Glutamatergic neuron (in vitro differentiated cells): Measurements from ENCODE around the gene CCNL1. TPM values are rescaled to one million over a fixed set of nuclear protein-coding genes. Genes with fewer than 3 reads are reported as not detected.
"Not testable (repeated sequence)": the region's sequence is repeated elsewhere in the genome, so short reads cannot be mapped to it uniquely, and the experiment has no call there.

Experiments used
- DNase-seq: peaks from one replicate; pipeline ENCODE4 v3.0.0; 2022
- H3K27ac Mint-ChIP-seq: one replicate; pipeline ENCODE4 v1.8.0; 2020; ENCODE audit warnings: mild to moderate bottlenecking, mixed read lengths, inconsistent platforms; ENCODE audit not compliant: unreplicated experiment
- H3K27me3 Mint-ChIP-seq: one replicate; pipeline ENCODE4 v1.8.0; 2020; ENCODE audit warnings: mild to moderate bottlenecking, moderate library complexity, mixed read lengths, inconsistent platforms; ENCODE audit not compliant: unreplicated experiment
- H3K36me3 Mint-ChIP-seq: one replicate; pipeline ENCODE4 v1.8.0; 2020; ENCODE audit warnings: mild to moderate bottlenecking, mixed read lengths, inconsistent platforms; ENCODE audit not compliant: unreplicated experiment
- H3K4me1 Mint-ChIP-seq: one replicate; pipeline ENCODE4 v1.8.0; 2020; ENCODE audit warnings: mild to moderate bottlenecking, low read depth, mixed read lengths, inconsistent platforms; ENCODE audit not compliant: unreplicated experiment
- H3K4me3 Mint-ChIP-seq: one replicate; pipeline ENCODE4 v1.8.0; 2020; ENCODE audit warnings: mild to moderate bottlenecking, mixed read lengths, inconsistent platforms; ENCODE audit not compliant: unreplicated experiment
- H3K9me3 Mint-ChIP-seq: one replicate; pipeline ENCODE4 v1.8.0; 2020; ENCODE audit warnings: mild to moderate bottlenecking, moderate library complexity, mixed read lengths, inconsistent platforms; ENCODE audit not compliant: unreplicated experiment
- total RNA-seq: library from RNA; stranded (reverse); fragmentation: NEBNext Ultra II Directional; extraction: Animal tissue kit (Norgen Biotek cat#: 25700); gene quantifications from one replicate; pipeline ENCODE4 v1.2.1, GENCODE V29; 2021; ENCODE audit not compliant: unreplicated experiment
- TF ChIP-seq, protein P1 (sequence below): fragments of 200-600 bp; sonication (generic); IDR thresholded peaks from one replicate; pipeline ENCODE4 v1.5.0; 2021; ENCODE audit not compliant: partially characterized antibody, unreplicated experiment

CCNL1 gene
- total RNA-seq, 1 donor from 2014 or later, result 123 TPM

DNA sequence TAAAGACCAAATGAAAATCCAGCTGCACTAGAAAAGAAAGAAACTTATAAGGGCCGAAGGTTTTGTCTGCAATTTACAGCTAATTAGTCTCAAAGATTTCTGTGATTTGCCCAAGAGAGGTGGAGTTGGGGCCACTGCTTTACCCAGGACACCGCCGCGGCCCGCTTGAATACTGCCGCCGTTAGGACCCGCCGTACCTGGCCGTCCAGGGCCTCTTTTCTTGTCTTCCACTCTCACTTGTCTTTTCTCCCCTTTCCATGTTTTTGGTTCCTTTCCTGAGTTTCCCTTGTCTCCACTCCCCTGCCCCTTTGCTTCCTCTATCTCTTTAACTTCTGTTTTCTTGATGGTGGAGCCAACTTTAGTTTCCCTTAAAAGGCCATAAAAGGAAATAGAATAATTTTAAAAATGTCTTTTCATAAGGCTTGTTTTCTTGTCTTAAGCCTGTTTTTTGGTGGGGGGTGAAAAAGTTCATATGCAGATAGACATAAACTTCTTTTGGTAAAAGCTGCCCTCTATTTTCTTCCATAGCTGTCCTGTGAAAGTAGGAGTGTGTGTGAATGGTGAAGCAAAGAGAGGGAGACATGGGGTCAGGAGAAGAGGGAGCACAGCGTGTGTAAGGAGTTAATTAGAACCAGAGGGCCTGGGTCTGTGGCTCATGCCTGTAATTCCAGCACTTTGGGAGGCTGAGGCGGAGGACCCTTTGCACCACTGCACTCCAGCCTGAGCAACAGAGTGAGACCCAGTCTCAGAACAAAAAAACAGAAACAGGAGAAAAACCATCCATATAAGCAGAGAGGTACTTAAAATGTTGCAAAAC, 16.0 kb upstream of the CCNL1 start:
- peaks cover 8% of the 10 kb centered on the region for H3K4me1 Mint-ChIP-seq
- peaks cover 10% of the 10 kb centered on the region for H3K36me3 Mint-ChIP-seq
- TF ChIP-seq, protein P1, sequence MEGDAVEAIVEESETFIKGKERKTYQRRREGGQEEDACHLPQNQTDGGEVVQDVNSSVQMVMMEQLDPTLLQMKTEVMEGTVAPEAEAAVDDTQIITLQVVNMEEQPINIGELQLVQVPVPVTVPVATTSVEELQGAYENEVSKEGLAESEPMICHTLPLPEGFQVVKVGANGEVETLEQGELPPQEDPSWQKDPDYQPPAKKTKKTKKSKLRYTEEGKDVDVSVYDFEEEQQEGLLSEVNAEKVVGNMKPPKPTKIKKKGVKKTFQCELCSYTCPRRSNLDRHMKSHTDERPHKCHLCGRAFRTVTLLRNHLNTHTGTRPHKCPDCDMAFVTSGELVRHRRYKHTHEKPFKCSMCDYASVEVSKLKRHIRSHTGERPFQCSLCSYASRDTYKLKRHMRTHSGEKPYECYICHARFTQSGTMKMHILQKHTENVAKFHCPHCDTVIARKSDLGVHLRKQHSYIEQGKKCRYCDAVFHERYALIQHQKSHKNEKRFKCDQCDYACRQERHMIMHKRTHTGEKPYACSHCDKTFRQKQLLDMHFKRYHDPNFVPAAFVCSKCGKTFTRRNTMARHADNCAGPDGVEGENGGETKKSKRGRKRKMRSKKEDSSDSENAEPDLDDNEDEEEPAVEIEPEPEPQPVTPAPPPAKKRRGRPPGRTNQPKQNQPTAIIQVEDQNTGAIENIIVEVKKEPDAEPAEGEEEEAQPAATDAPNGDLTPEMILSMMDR, result no peak
- no peak for DNase-seq
- peaks cover 2% of the 10 kb centered on the region for H3K27me3 Mint-ChIP-seq
- H3K9me3 Mint-ChIP-seq, result peaks cover 13% of the 10 kb centered on the region
- peak overlapping the region; percentile 97 for H3K4me3 Mint-ChIP-seq
- peak overlapping the region; percentile 63 for H3K27ac Mint-ChIP-seq

DNA sequence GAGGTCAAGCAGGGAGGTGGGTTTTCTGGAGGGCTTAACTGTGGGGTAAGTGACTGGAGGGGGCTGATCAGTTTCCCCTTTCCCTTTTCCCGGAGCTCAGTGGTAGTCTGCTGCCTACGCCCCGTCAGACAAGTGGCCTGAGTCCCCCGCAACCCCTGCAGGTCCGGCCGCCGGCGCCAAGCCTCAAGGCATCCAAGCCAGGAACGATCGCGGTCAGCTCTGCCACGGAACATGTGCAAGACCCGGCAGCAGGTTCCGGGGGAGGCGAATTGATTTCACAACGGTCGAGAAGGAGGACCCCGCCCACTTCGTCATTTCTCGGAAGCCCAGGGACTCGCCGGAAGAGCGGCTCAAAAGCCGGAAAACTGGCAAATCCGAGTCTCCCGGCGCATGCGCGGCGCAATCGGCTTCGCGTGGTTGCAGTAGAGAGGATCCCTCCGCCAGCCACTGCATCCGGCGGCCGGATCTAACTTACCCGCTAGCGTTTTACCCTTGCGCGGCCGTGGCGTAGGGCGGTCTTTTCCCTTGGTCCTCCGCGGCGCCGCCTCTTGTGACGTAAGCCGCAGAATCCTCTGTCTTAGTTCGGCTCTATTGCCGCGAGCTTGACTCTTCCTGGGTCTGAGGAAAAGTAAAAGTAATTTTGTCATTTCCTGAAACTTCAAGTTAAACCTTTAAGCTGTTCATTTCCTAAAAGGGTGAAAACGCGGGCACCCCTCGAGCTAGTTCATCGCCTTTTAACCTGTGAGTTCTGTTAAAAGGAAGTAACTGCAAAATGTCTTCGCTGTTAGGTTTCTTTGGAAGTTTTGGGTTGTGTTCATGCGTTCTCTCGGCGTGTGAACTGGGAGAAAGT, 14.9 kb upstream of the CCNL1 start:
- peaks cover 5% of the 10 kb centered on the region for H3K36me3 Mint-ChIP-seq
- peak overlapping the region; percentile 93 for H3K27ac Mint-ChIP-seq
- H3K4me1 Mint-ChIP-seq, result peaks cover 8% of the 10 kb centered on the region
- peaks cover 13% of the 10 kb centered on the region for H3K9me3 Mint-ChIP-seq
- TF ChIP-seq, protein P1, result no peak
- DNase-seq, result peak; percentile 98
- peaks cover 2% of the 10 kb centered on the region for H3K27me3 Mint-ChIP-seq
- peak overlapping the region; percentile 97 for H3K4me3 Mint-ChIP-seq

DNA sequence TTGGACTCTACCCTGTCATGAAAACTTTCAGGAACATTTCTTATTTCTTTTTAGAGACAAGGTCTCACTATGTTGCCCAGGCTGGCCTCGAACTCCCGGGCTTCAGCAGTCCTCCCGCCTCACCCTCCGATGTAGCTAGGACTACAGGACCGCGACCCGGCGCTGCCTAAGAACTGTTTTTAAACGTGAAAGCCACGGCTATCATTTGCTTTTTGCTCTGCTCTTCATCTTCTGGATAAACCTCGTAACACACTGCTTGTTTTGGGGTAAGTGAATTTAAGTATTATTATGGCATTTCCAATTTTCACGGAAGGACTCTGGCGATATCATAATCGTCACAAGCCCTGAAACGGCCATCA, 14.3 kb upstream of the CCNL1 start:
- H3K27ac Mint-ChIP-seq, result peak overlapping the region; percentile 93
- H3K9me3 Mint-ChIP-seq, result peaks cover 13% of the 10 kb centered on the region
- TF ChIP-seq, protein P1, result no peak
- DNase-seq, result peak; percentile 52
- peaks cover 2% of the 10 kb centered on the region for H3K27me3 Mint-ChIP-seq
- no peaks in the 10 kb centered on the region for H3K36me3 Mint-ChIP-seq
- H3K4me3 Mint-ChIP-seq, result peak overlapping the region; percentile 97
- peaks cover 8% of the 10 kb centered on the region for H3K4me1 Mint-ChIP-seq

DNA sequence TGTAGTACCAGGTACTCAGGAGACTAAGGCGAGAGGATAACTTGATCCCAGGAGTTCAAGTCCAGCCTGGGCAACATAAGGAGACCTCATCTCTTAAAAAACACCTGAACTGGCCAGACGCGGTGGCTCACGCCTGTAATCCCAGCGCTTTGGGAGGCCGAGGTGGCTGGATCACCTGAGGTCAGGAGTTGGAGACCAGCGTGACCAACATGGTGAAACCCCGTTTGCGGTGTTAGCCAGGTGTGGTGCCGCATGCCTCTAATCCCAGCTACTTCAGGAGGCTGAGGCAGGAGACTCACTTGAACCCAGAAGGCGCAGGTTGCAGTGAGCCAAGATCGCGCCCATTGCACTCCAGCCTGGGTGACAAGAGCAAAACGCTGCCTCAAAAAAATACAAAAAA, 13.4 kb upstream of the CCNL1 start:
- H3K4me3 Mint-ChIP-seq, result peak overlapping the region; percentile 36
- H3K36me3 Mint-ChIP-seq, DNase-seq, H3K4me1 Mint-ChIP-seq, H3K27ac Mint-ChIP-seq, H3K27me3 Mint-ChIP-seq: not testable (repeated sequence)
- peaks cover 13% of the 10 kb centered on the region for H3K9me3 Mint-ChIP-seq

DNA sequence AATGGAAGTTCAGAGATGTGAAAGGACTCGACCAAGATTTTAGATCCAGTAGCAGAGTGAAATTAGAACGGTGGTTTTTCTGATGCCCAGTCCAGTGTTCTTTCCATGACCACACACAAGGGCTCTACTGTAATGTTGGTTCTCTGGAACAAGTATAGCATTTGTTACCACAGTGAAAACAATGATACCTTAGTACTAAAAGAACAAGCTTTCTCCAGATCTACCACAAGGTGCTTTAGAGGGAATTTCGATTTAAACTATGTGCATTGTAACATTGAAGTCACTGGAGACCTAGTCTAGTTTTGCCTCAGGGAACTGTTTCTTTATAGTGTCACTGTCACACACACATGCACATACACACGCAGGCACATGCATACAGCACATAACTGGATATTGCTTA, 12.8 kb upstream of the CCNL1 start:
- peaks cover 2% of the 10 kb centered on the region for H3K27me3 Mint-ChIP-seq
- H3K4me3 Mint-ChIP-seq, result peak overlapping the region; percentile 36
- H3K4me1 Mint-ChIP-seq, result peaks cover 8% of the 10 kb centered on the region

More for the DNA sequence above, 12.8 kb upstream of the CCNL1 start:
- Mint-ChIP-seq H3K27ac (no peak overlapping the region), H3K36me3 (no peaks in the 10 kb centered on the region), H3K9me3 (peaks cover 8% of the 10 kb centered on the region)
- TF ChIP-seq, protein P1, result no peak
- no peak for DNase-seq
